Smooth muscle cell (in vitro differentiated cells): ENCODE results near the gene VKORC1. TPM values are rescaled to one million over a fixed set of nuclear protein-coding genes. Genes with fewer than 3 reads are reported as not detected.

ENCODE experiments used
- DNase-seq: peaks from one replicate; lab custom pipeline; 2025; ENCODE audit not compliant: unreplicated experiment; lab: John Stamatoyannopoulos, UW
- H2AFZ ChIP-seq: fragments of 200-600 bp; sonication (generic); 2 replicates; pipeline ENCODE4 v1.6.0; 2016; ENCODE audit warnings: antibody characterized with exemption, low read depth, mild to moderate bottlenecking
- H3F3A ChIP-seq: fragments of 200-600 bp; sonication (generic); 2 replicates; pipeline ENCODE4 v1.6.0; 2017; ENCODE audit warnings: antibody characterized with exemption, low read depth
- H3K27ac ChIP-seq: fragments of 200-600 bp; sonication (generic); 2 replicates; pipeline ENCODE4 v1.5.1; 2016; ENCODE audit warnings: low read depth, mild to moderate bottlenecking
- H3K27me3 ChIP-seq: fragments of 200-600 bp; sonication (generic); 2 replicates; pipeline ENCODE4 v1.6.1; 2016; ENCODE audit warnings: low read depth, mild to moderate bottlenecking
- H3K36me3 ChIP-seq: fragments of 200-600 bp; sonication (generic); 2 replicates; pipeline ENCODE4 v1.5.1; 2016; ENCODE audit warnings: low read depth
- H3K4me1 ChIP-seq: fragments of 200-600 bp; sonication (generic); 2 replicates; pipeline ENCODE4 v1.5.1; 2016; ENCODE audit warnings: low read depth
- H3K4me2 ChIP-seq: fragments of 200-600 bp; sonication (generic); 2 replicates; pipeline ENCODE4 v1.6.0; 2016; ENCODE audit warnings: mild to moderate bottlenecking
- H3K4me3 ChIP-seq: fragments of 200-600 bp; sonication (generic); 2 replicates; pipeline ENCODE4 v1.5.1; 2016; ENCODE audit warnings: mild to moderate bottlenecking
- H3K79me2 ChIP-seq: fragments of 200-600 bp; sonication (generic); 2 replicates; pipeline ENCODE4 v1.6.0; 2016; ENCODE audit warnings: low read depth, mild to moderate bottlenecking
- H3K9ac ChIP-seq: fragments of 200-600 bp; sonication (generic); 2 replicates; pipeline ENCODE4 v1.6.0; 2016; ENCODE audit warnings: low read depth
- H3K9me3 ChIP-seq: fragments of 200-600 bp; sonication (generic); replicated peaks from 2 replicates; pipeline ENCODE4 v1.5.1; 2016; ENCODE audit warnings: low read depth
- H4K20me1 ChIP-seq: fragments of 200-600 bp; sonication (generic); 2 replicates; pipeline ENCODE4 v1.6.0; 2016; ENCODE audit warnings: low read depth
- CTCF ChIP-seq: fragments of 200-600 bp; sonication (generic); IDR thresholded peaks from 2 replicates; pipeline ENCODE4 v1.5.1; 2017; ENCODE audit warnings: borderline replicate concordance, mild to moderate bottlenecking, antibody characterized with exemption; ENCODE audit not compliant: insufficient read depth, poor library complexity, severe bottlenecking
- WGBS: methylation state at CpG from one replicate; pipeline ENCODE4 v1.1.7; 2016; ENCODE audit warnings: low lambda C conversion rate; 5-methylcytosine and 5-hydroxymethylcytosine counted together
- polyA plus RNA-seq: library from polyadenylated mRNA; unstranded; fragments of >200 nt; fragmentation: Nextera tagmentation; extraction: Ambion mirVana; gene quantifications from 2 replicates; pipeline ENCODE4 v1.2.1, GENCODE V29; 2016
- total RNA-seq: library from RNA; depleted of rRNA; stranded (reverse); fragments of >200 nt; gene quantifications from 2 replicates; pipeline ENCODE4 v1.2.3, GENCODE V29; 2014

Gene VKORC1
- total and polyA plus RNA-seq, 2 experiments from 2014 or later: 253 to 394 TPM

GRCh38 chr16:31132303-31132979, 37.8 kb upstream of the VKORC1 start:
- Histone ChIP-seq H3F3A (no peaks in the 10 kb centered on the region), H3K9ac (no peak overlapping the region), H3K4me2 (no peak overlapping the region), H3K4me3 (no peak overlapping the region), H3K27me3 (no peaks in the 10 kb centered on the region), H4K20me1 (peaks cover 5% of the 10 kb centered on the region), H2AFZ (no peak overlapping the region), H3K9me3 (no peaks in the 10 kb centered on the region), H3K79me2 (no peaks in the 10 kb centered on the region), H3K27ac (no peak overlapping the region), H3K4me1 (peaks cover 8% of the 10 kb centered on the region), H3K36me3 (no peaks in the 10 kb centered on the region)
- whole genome bisulfite sequencing: 94% methylated on average over 20 of the region's 20 CpGs
- no peak for DNase-seq
- no peak for TF ChIP-seq CTCF

GRCh38 chr16:31131841-31132271, 37.3 kb upstream of the VKORC1 start:
- Histone ChIP-seq H3K79me2 (no peaks in the 10 kb centered on the region), H3K9ac (no peak overlapping the region), H3F3A (no peaks in the 10 kb centered on the region), H3K4me2 (no peak overlapping the region), H3K27me3 (no peaks in the 10 kb centered on the region), H4K20me1 (peaks cover 5% of the 10 kb centered on the region), H3K9me3 (no peaks in the 10 kb centered on the region), H3K4me3 (no peak overlapping the region), H3K4me1 (peaks cover 8% of the 10 kb centered on the region), H2AFZ (no peak overlapping the region), H3K27ac (peak overlapping the region; percentile 39), H3K36me3 (no peaks in the 10 kb centered on the region)
- TF ChIP-seq CTCF: no peak
- 94% methylated on average over 4 of the region's 5 CpGs for WGBS
- no peak for DNase-seq

- Histone ChIP-seq H3K27me3 (no peaks in the 10 kb centered on the region), H3K9me3 (no peaks in the 10 kb centered on the region), H3K79me2 (no peaks in the 10 kb centered on the region), H2AFZ (no peak overlapping the region), H3K4me3 (no peak overlapping the region), H3K4me2 (no peak overlapping the region), H3K36me3 (no peaks in the 10 kb centered on the region), H3F3A (no peaks in the 10 kb centered on the region), H3K9ac (no peak overlapping the region), H3K27ac (peak overlapping the region; percentile 39), H3K4me1 (peaks cover 8% of the 10 kb centered on the region), H4K20me1 (peaks cover 5% of the 10 kb centered on the region)
- WGBS: 90% methylated on average over 11 of the region's 11 CpGs
- no peak for TF ChIP-seq CTCF
- DNase-seq: no peak
These were observed 36.8 kb upstream of the VKORC1 start for GRCh38 chr16:31131416-31131815.

- H4K20me1 ChIP-seq: peaks cover 5% of the 10 kb centered on the region
- peak overlapping the region; percentile 39 for H3K27ac ChIP-seq
- H2AFZ ChIP-seq: no peak overlapping the region
- H3K4me1 ChIP-seq: peaks cover 8% of the 10 kb centered on the region
- H3K79me2 ChIP-seq: no peaks in the 10 kb centered on the region
- no peaks in the 10 kb centered on the region for H3K36me3 ChIP-seq
- H3K4me3 ChIP-seq: no peak overlapping the region
- TF ChIP-seq CTCF: no peak
- no peaks in the 10 kb centered on the region for H3K9me3 ChIP-seq
- no peak overlapping the region for H3K4me2 ChIP-seq
- WGBS: 66% methylated on average over 6 of the region's 6 CpGs
- no peak overlapping the region for H3K9ac ChIP-seq
- DNase-seq: no peak
- no peaks in the 10 kb centered on the region for H3F3A ChIP-seq
- no peaks in the 10 kb centered on the region for H3K27me3 ChIP-seq
These were observed 36.3 kb upstream of the VKORC1 start for GRCh38 chr16:31130899-31131298.
